HG03103 (cell line): Measurements from ENCODE around the gene PIK3C2G.
"Not testable (repeated sequence)": the region's sequence is repeated elsewhere in the genome, so short reads cannot be mapped to it uniquely, and the experiment has no call there.

ENCODE experiments used
- ATAC-seq: cut with Tn5 transposase; IDR thresholded peaks from one replicate; pipeline ENCODE4 v1.9.1; 2021; ENCODE audit warnings: low read depth; ENCODE audit not compliant: unreplicated experiment

Gene PIK3C2G

GRCh38 chr12:18521461-18521860 is 260.1 kb downstream of the PIK3C2G start:
- ATAC-seq: no peak

- no peak for ATAC-seq
Observed at GRCh38 chr12:18522806-18523205, 261.5 kb downstream of the PIK3C2G start.

GRCh38 chr12:18542497-18542896 is 281.2 kb downstream of the PIK3C2G start:
- ATAC-seq: not testable (repeated sequence)

- no peak for ATAC-seq
Observed at GRCh38 chr12:18546399-18546798, 285.1 kb downstream of the PIK3C2G start.

GRCh38 chr12:18549598-18549997 is 288.3 kb downstream of the PIK3C2G start:
- no peak for ATAC-seq

- no peak for ATAC-seq
Observed at GRCh38 chr12:18551106-18551505, 289.8 kb downstream of the PIK3C2G start.

GRCh38 chr12:18551701-18552100 is 290.4 kb downstream of the PIK3C2G start:
- no peak for ATAC-seq

- no peak for ATAC-seq
Observed at GRCh38 chr12:18552829-18553228, 291.5 kb downstream of the PIK3C2G start.

GRCh38 chr12:18556161-18556560 is 294.8 kb downstream of the PIK3C2G start:
- no peak for ATAC-seq

GRCh38 chr12:18559242-18559641 is 297.9 kb downstream of the PIK3C2G start:
- no peak for ATAC-seq

GRCh38 chr12:18562531-18562930 is 301.2 kb downstream of the PIK3C2G start:
- no peak for ATAC-seq

GRCh38 chr12:18564306-18564705 is 303.0 kb downstream of the PIK3C2G start:
- no peak for ATAC-seq

- ATAC-seq: no peak
Observed at GRCh38 chr12:18567787-18568186, 306.5 kb downstream of the PIK3C2G start.

GRCh38 chr12:18570543-18570942 is 309.2 kb downstream of the PIK3C2G start:
- no peak for ATAC-seq

GRCh38 chr12:18576104-18576626 is 314.8 kb downstream of the PIK3C2G start:
- ATAC-seq: no peak

- ATAC-seq: no peak
Observed at GRCh38 chr12:18576648-18577047, 315.3 kb downstream of the PIK3C2G start.

- no peak for ATAC-seq
Observed at GRCh38 chr12:18578191-18578590, 316.9 kb downstream of the PIK3C2G start.

- ATAC-seq: no peak
Observed at GRCh38 chr12:18580291-18580690, 319.0 kb downstream of the PIK3C2G start.

GRCh38 chr12:18580706-18581105 is 319.4 kb downstream of the PIK3C2G start:
- no peak for ATAC-seq

- no peak for ATAC-seq
Observed at GRCh38 chr12:18581232-18581962, 320.1 kb downstream of the PIK3C2G start.

- no peak for ATAC-seq
Observed at GRCh38 chr12:18583655-18584054, 322.3 kb downstream of the PIK3C2G start.

- no peak for ATAC-seq
Observed at GRCh38 chr12:18586581-18586980, 325.3 kb downstream of the PIK3C2G start.
